Testis (tissue), 3 donors: ENCODE data around the gene CNN1. TPM values are rescaled to one million over a fixed set of nuclear protein-coding genes. Genes with fewer than 3 reads are reported as not detected.
A peak's percentile ranks its signal among the peaks of the same experiment; 100 is the strongest.

Experiments used
- DNase-seq: peaks from one replicate; pipeline ENCODE4 v3.0.0-alpha.2; 2019
- H3K27ac ChIP-seq, 2 donors: fragments of 200-600 bp; sonication (generic); one replicate each; pipeline ENCODE4 v1.5.1; 2019
- H3K27me3 ChIP-seq: fragments of 200-600 bp; sonication (generic); one replicate; pipeline ENCODE4 v1.5.1; 2019
- H3K36me3 ChIP-seq: fragments of 200-600 bp; sonication (generic); one replicate; pipeline ENCODE4 v1.5.1; 2017; ENCODE audit warnings: low read depth; ENCODE audit errors: missing control alignments
- H3K4me1 ChIP-seq: fragments of 200-600 bp; sonication (generic); one replicate; pipeline ENCODE4 v1.5.1; 2019
- H3K4me3 ChIP-seq, 2 donors: fragments of 200-600 bp; sonication (generic); one replicate each; pipeline ENCODE4 v1.5.1; 2017 to 2019
- H3K9me3 ChIP-seq: fragments of 200-600 bp; sonication (generic); one replicate; pipeline ENCODE4 v1.5.1; 2017
- CTCF ChIP-seq, 3 experiments: fragments of 450-650 bp in 2 of 3; fragments of 200-600 bp in 1 of 3; sonication (generic) in 1 of 3; IDR thresholded peaks; one replicate each; pipeline ENCODE4 v1.5.1; 2016 to 2019; ENCODE audit warnings: antibody characterized with exemption in 3 of 3, mild to moderate bottlenecking in 2 of 3, moderate library complexity in 1 of 3
- POLR2A ChIP-seq: fragments of 450-650 bp; IDR thresholded peaks from one replicate; pipeline ENCODE4 v1.6.1; 2017; ENCODE audit warnings: antibody characterized with exemption, mild to moderate bottlenecking, moderate library complexity
- WGBS, 2 donors: methylation state at CpG; one replicate each; pipeline ENCODE4 v1.1.5; 2018; 5-methylcytosine and 5-hydroxymethylcytosine counted together
- intact Hi-C: fragments of 100-400 bp; cut with DNase I; formaldehyde crosslinking; loops from one replicate; pipeline ENCODE4 v1.15.1; 2023; ENCODE audit warnings: low total_unique reads
- polyA plus RNA-seq: library from polyadenylated mRNA; stranded (reverse); fragments of 350-450 nt; fragmentation: Illumina TruSeq; extraction: RNeasy Lipid Tissue Mini Kit (QIAGEN cat#74804); gene quantifications from one replicate; pipeline ENCODE4 v1.2.3, GENCODE V29; 2014; ENCODE audit warnings: low read depth, low replicate concordance; ENCODE audit not compliant: insufficient read depth
- total RNA-seq, 2 donors: library from RNA; depleted of rRNA; stranded (reverse); fragments of >200 nt; gene quantifications; one replicate each; pipeline ENCODE4 v1.2.3, GENCODE V29; 2016

The CNN1 gene
- total and polyA plus RNA-seq, 3 donors from 2014 or later, result 130 to 218 (median 151) TPM

- WGBS, 2 donors, result 82% methylated on average over 6 of the region's 6 CpGs
- no peaks in the 10 kb centered on the region for H3K27me3 ChIP-seq
- H3K27ac ChIP-seq, result no peak overlapping the region
- peaks cover 3% of the 10 kb centered on the region for H3K4me1 ChIP-seq
- H3K4me3 ChIP-seq, result no peak overlapping the region
- H3K9me3 ChIP-seq, result no peaks in the 10 kb centered on the region
- TF ChIP-seq CTCF (IDR thresholded peaks at IDR 0.05) (no peak), POLR2A (no peak)
- intact Hi-C loops, result no loop called here
- no peaks in the 10 kb centered on the region for H3K36me3 ChIP-seq
- DNase-seq, result no peak
These were observed 47.7 kb downstream of the CNN1 start for GRCh38 chr19:11586331-11586730.

- WGBS, 2 donors, result 5 to 9% methylated on average over 7 of the region's 7 CpGs
- Histone ChIP-seq H3K27me3 (no peaks in the 10 kb centered on the region), H3K27ac (no peak overlapping the region), H3K4me1 (peaks cover 3% of the 10 kb centered on the region), H3K4me3 (no peak overlapping the region), H3K36me3 (no peaks in the 10 kb centered on the region), H3K9me3 (no peaks in the 10 kb centered on the region)
- peak; percentile 58 to 87 (median 86) for TF ChIP-seq CTCF (IDR thresholded peaks at IDR 0.05)
- TF ChIP-seq POLR2A, result no peak
- intact Hi-C loops, result no loop called here
- DNase-seq, result peak; percentile 87
These were observed 48.8 kb downstream of the CNN1 start for GRCh38 chr19:11587302-11587974.

- intact Hi-C loops, result no loop called here
- no peaks in the 10 kb centered on the region for H3K27me3 ChIP-seq
- no peak for TF ChIP-seq CTCF (IDR thresholded peaks at IDR 0.05)
- no peak for TF ChIP-seq POLR2A
- 60 to 68% methylated on average over 12 to 13 of the region's 13 CpGs for WGBS, 2 donors
- H3K9me3 ChIP-seq, result no peaks in the 10 kb centered on the region
- DNase-seq, result no peak
- H3K36me3 ChIP-seq, result no peaks in the 10 kb centered on the region
- no peak overlapping the region for H3K27ac ChIP-seq
- H3K4me1 ChIP-seq, result peaks cover 3% of the 10 kb centered on the region
- no peak overlapping the region for H3K4me3 ChIP-seq
These were observed 49.5 kb downstream of the CNN1 start for GRCh38 chr19:11587975-11588631.

GRCh38 chr19:11594084-11594483 lies 55.4 kb downstream of the CNN1 start:
- H3K4me3 ChIP-seq, result no peak overlapping the region
- H3K27ac ChIP-seq, result no peak overlapping the region
- H3K27me3 ChIP-seq, result no peaks in the 10 kb centered on the region
- TF ChIP-seq POLR2A (no peak), CTCF (IDR thresholded peaks at IDR 0.05) (no peak)
- intact Hi-C loops, result no loop called here
- 88 to 89% methylated on average over 4 of the region's 4 CpGs for WGBS, 2 donors
- DNase-seq, result no peak
- H3K4me1 ChIP-seq, result peaks cover 3% of the 10 kb centered on the region
- H3K9me3 ChIP-seq, result no peaks in the 10 kb centered on the region
- H3K36me3 ChIP-seq, result no peaks in the 10 kb centered on the region
